GM12801 (cell line): Measurements from ENCODE around the gene MYO1E.

Source experiments
- CTCF ChIP-seq: IDR thresholded peaks from one replicate; pipeline ENCODE4 v1.5.1; 2011; ENCODE audit warnings: control low read depth; ENCODE audit not compliant: insufficient read length; ENCODE audit errors: extremely low read depth

MYO1E gene

DNA sequence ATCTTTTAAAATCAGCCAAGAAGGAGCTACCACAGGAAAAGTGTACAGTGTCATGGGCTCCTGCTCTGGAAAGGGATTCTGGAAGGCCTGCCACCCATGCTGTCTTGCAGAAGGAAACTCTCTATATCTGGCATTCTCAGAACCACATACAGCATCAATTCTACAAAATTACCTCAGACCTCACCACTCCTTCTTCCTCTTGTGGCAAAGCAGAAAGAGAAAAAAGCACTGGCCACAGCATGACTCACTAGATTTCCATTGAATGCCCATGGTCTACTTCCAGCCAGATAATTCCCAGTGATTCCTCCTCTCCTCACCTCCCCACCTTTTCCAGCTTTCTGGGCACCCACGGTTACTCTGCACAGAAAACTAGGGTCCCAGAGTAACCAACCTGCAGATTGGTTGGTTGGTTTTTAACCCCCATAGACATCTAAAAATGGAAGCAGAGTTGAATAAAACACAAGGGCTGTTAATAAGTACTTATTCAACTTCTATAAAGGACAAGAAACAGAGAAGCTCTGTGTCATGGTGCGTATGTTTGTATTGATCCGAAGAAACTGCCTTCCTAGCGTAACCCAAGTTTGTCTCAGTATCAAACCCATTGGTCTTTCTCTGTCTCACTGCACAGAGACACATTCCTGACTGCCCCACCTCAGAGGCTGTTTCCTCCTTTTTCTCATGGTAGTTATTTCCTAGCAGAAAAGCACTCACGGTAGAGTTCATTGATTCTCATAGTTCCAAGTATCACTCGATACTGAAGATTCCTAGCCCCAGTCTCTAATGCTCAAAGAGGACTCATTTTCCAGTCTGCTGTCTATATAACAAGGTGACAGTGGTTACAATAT lies 98.3 kb downstream of the MYO1E start:
- TF ChIP-seq CTCF, result no peak

GRCh38 chr15:59273234-59273633 lies 99.4 kb downstream of the MYO1E start:
- TF ChIP-seq CTCF, result no peak

DNA sequence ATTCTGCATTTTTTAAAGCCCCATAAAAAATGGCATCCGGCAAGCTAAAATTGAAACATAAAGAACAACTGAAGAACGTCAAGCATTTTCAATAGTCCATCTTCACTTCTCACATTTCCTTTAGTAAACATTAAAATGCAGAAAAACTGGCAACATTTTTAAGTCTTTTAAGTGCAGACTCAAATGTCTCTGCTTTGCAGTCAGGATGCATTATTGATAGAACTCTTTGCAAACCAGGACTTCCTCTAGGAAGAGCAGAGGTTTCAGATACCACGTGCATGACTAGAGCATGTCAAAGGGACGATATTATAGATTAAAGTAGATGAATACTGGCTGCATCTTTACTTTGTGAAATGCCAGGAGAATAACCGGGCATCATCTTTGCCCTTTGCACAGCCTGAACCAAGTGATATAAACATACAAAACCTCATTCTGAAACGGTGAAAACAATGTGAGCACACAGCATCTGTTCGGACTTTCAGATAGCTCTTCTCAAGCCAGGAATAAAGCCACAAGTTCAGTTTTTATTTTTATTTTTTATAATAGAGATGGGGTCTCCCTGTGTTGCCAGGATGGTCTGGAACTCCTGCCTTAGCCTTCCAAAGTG lies 101.0 kb downstream of the MYO1E start:
- no peak for TF ChIP-seq CTCF

- TF ChIP-seq CTCF, result no peak
Observed at GRCh38 chr15:59268852-59269407, 103.7 kb downstream of the MYO1E start.

DNA sequence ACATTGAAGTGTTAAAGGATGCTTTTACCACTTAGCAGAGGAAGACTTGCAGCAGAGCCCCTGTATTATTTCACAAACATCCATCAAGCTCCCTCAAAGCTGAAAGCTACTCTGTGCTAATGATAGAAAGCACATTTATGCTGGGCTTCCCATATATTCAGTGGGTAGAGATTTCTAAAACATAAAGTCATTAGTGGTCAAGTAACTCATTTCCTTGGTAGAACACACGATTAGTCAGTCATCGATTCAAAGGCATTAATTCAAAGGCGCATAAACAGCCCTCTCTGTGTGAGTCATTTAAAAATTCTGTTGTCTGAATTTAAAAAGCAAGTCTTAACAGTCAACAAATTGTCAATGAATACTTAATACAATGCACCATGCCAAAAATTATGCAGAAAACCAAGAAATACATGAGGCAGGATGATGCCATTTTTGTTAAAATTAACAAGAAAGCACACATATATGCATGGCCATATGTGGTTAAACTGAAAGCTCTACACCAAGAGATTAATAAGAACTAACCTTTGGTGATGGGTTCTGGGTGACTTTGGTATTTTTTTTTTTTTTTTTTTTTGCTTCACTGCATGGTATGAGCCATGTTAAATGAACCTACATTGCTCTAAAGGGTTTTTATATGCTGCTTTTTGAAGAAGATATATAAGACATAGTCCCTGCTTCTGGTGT lies 104.4 kb downstream of the MYO1E start:
- no peak for TF ChIP-seq CTCF

- TF ChIP-seq CTCF, result no peak
Observed at GRCh38 chr15:59266028-59266427, 106.6 kb downstream of the MYO1E start.

DNA sequence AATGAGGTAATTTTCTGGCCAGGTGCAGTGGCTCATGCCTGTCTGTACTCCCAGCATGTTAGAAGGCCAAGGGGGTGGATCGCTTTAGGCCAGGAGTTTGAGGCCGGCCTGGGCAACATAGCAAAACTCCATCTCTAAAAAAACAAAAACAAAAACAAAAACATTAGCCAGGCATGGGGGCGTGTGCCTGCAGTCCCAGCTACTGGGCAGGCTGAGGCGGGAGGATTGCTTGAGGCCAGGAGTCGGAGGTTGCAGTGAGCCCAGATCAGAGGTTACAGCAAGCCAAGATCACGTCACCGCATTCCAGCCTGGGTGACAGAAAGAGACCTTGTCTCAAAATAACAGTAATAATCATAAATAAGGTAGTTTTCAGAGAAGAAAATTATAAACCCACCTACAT lies 110.4 kb downstream of the MYO1E start:
- no peak for TF ChIP-seq CTCF
